Measurements from ENCODE around the gene RAB29. TPM values are rescaled to one million over a fixed set of nuclear protein-coding genes. Genes with fewer than 3 reads are reported as not detected.

RAB29 gene
- polyA plus RNA-seq, 1 of the 3 experiments (the other 2 are of a cell fraction): 9.2 TPM

GRCh38 chr1:205809942-205810345 is 34.7 kb upstream of the RAB29 start (continued):
- TF ChIP-seq REST (IDR thresholded peaks at IDR 0.05; ENCODE audit: low read depth, low read length): no peak
- no peak for TF ChIP-seq RFX5 (IDR thresholded peaks at IDR 0.05; ENCODE audit: low read length)

GRCh38 chr1:205809469-205809868 is 34.2 kb upstream of the RAB29 start:
- Histone ChIP-seq H3K27me3 (ENCODE audit: insufficient read depth) (no peaks in the 10 kb centered on the region), H3K9me3 (no peaks in the 10 kb centered on the region), H3K9ac (no peak overlapping the region), H3K36me3 (replicated peaks in 1 of 2; ENCODE audit: control insufficient read depth in 1 of 2, insufficient read depth in 2 of 2, low read length in 1 of 2) (peaks cover 0 to 24% of the 10 kb centered on the region in 2 experiments), H4K20me1 (ENCODE audit: insufficient read depth) (no peaks in the 10 kb centered on the region), H3F3A (replicated peaks; ENCODE audit: insufficient read depth) (no peaks in the 10 kb centered on the region), H2AFZ (ENCODE audit: low read depth) (no peak overlapping the region), H3K9me2 (no peaks in the 10 kb centered on the region), H3K4me2 (no peak overlapping the region), H3K27ac (ENCODE audit: low read depth in 2 of 2, low read length in 1 of 2) (no peak overlapping the region), H3K4me3 (ENCODE audit: low read depth in 2 of 2, low read length in 1 of 2) (no peak overlapping the region), H3K4me1 (ENCODE audit: control insufficient read depth in 1 of 2, insufficient read depth in 2 of 2, low read depth in 1 of 2, low read length in 1 of 2) (peaks cover 5 to 41% of the 10 kb centered on the region in 2 experiments; a peak in 2 of 4 replicates), H3K79me2 (ENCODE audit: insufficient read depth) (peaks cover 19% of the 10 kb centered on the region; the same call in 1 of the 2 replicates)
- TF ChIP-seq GABPA (IDR thresholded peaks at IDR 0.05; ENCODE audit: low read depth) (no peak), MEF2A (IDR thresholded peaks at IDR 0.05; ENCODE audit: borderline replicate concordance, low read depth) (no peak), FOXM1 (IDR thresholded peaks at IDR 0.05; ENCODE audit: low read depth) (no peak)
- DNase-seq: no peak
- 89% methylated on average over 3 of the region's 3 CpGs for WGBS (ENCODE audit: low lambda C conversion rate)
- POLR2A ChIA-PET: no interaction called here
- CTCF ChIA-PET: interaction anchor here (1.6 to 4.8 kb wide), 6 partner anchors 9 to 168 kb away, joined by 4 to 39 read pairs (median 5); no protein-coding TSS in a partner anchor

- TF ChIP-seq SIN3A (IDR thresholded peaks at IDR 0.05; ENCODE audit: borderline replicate concordance, low read depth, low read length) (no peak), USF2 (IDR thresholded peaks at IDR 0.05; ENCODE audit: borderline replicate concordance, low read depth, low read length) (no peak), EZH2phosphoT487 (IDR thresholded peaks at IDR 0.05; ENCODE audit: borderline replicate concordance, low read depth) (no peak), ELF1 (IDR thresholded peaks at IDR 0.05) (no peak), SMC3 (IDR thresholded peaks at IDR 0.05; ENCODE audit: low read depth, low read length) (no peak), GATA2 (CRISPR knock-in tag; IDR thresholded peaks at IDR 0.05) (no peak), MXI1 (IDR thresholded peaks at IDR 0.05; ENCODE audit: low read depth, low read length) (no peak), ZBTB33 (IDR thresholded peaks at IDR 0.05; ENCODE audit: borderline replicate concordance, low read depth) (no peak), NRF1 (IDR thresholded peaks at IDR 0.05; ENCODE audit: low read depth, low read length) (no peak), EP300 (IDR thresholded peaks at IDR 0.05; ENCODE audit: borderline replicate concordance in 1 of 2, low read depth in 1 of 2, low read length in 1 of 2) (no peak), TEAD4 (IDR thresholded peaks at IDR 0.05; ENCODE audit: borderline replicate concordance, insufficient read depth) (no peak), RCOR1 (IDR thresholded peaks at IDR 0.05; ENCODE audit: low read length) (no peak), FOSL2 (IDR thresholded peaks at IDR 0.05; ENCODE audit: borderline replicate concordance, low read depth) (no peak), NFIC (IDR thresholded peaks at IDR 0.05; ENCODE audit: borderline replicate concordance) (no peak)
- Histone ChIP-seq H3K9me3 (no peaks in the 10 kb centered on the region), H3K36me3 (replicated peaks in 1 of 2; ENCODE audit: control insufficient read depth in 1 of 2, insufficient read depth in 2 of 2, low read length in 1 of 2) (peaks cover 0 to 24% of the 10 kb centered on the region in 2 experiments), H3K27ac (ENCODE audit: low read depth in 2 of 2, low read length in 1 of 2) (no peak overlapping the region), H2AFZ (ENCODE audit: low read depth) (no peak overlapping the region), H3K4me2 (no peak overlapping the region), H3K27me3 (ENCODE audit: insufficient read depth) (no peaks in the 10 kb centered on the region), H3F3A (replicated peaks; ENCODE audit: insufficient read depth) (no peaks in the 10 kb centered on the region), H4K20me1 (ENCODE audit: insufficient read depth) (no peaks in the 10 kb centered on the region), H3K79me2 (ENCODE audit: insufficient read depth) (no peaks in the 10 kb centered on the region), H3K4me3 (ENCODE audit: low read depth in 2 of 2, low read length in 1 of 2) (no peak overlapping the region), H3K9ac (no peak overlapping the region), H3K9me2 (no peaks in the 10 kb centered on the region), H3K4me1 (ENCODE audit: control insufficient read depth in 1 of 2, insufficient read depth in 2 of 2, low read depth in 1 of 2, low read length in 1 of 2) (peaks cover 0 to 18% of the 10 kb centered on the region in 2 experiments; a peak in 1 of 4 replicates)
- no peak for DNase-seq
- POLR2A ChIA-PET: no interaction called here
- WGBS (ENCODE audit: low lambda C conversion rate): 87% methylated on average over 5 of the region's 5 CpGs
- CTCF ChIA-PET: interaction anchor here (0.9 to 3.0 kb wide), 6 partner anchors 10 to 172 kb away, joined by 3 to 24 read pairs (median 6); no protein-coding TSS in a partner anchor
Observed at GRCh38 chr1:205805082-205805711, 29.9 kb upstream of the RAB29 start.
